Effector memory CD8-positive, alpha-beta T cell (primary cell): ENCODE measurements around the gene TCEA3.

ENCODE experiments used
- ATAC-seq: fragments of 150-1000 bp; cut with Tn5 transposase; replicated peaks from 2 replicates; pipeline ENCODE4 v1.10.0; 2021; ENCODE audit warnings: mild to moderate bottlenecking, moderate library complexity
- DNase-seq, 3 experiments: peaks; one replicate each; pipeline ENCODE4 v3.0.0; 2021
- H3K27ac Mint-ChIP-seq, 2 donors: one replicate each; pipeline ENCODE4 v1.8.0; 2022; ENCODE audit warnings: mild to moderate bottlenecking in 2 of 2, mixed read lengths in 2 of 2, moderate library complexity in 2 of 2
- H3K27me3 Mint-ChIP-seq, 2 donors: one replicate each; pipeline ENCODE4 v1.8.0; 2022; ENCODE audit warnings: mixed read lengths in 2 of 2
- H3K36me3 Mint-ChIP-seq: one replicate; pipeline ENCODE4 v1.8.0; 2022; ENCODE audit warnings: mild to moderate bottlenecking, moderate library complexity, mixed read lengths; ENCODE audit not compliant: insufficient read depth
- H3K4me1 Mint-ChIP-seq, 2 donors: one replicate each; pipeline ENCODE4 v1.8.0; 2022; ENCODE audit warnings: low read depth in 2 of 2, mixed read lengths in 2 of 2
- H3K4me3 Mint-ChIP-seq, 2 donors: one replicate each; pipeline ENCODE4 v1.8.0; 2022; ENCODE audit warnings: mild to moderate bottlenecking in 2 of 2, mixed read lengths in 2 of 2, moderate library complexity in 2 of 2
- H3K9me3 Mint-ChIP-seq, 2 donors: one replicate each; pipeline ENCODE4 v1.8.0; 2022; ENCODE audit warnings: mixed read lengths in 2 of 2

Gene TCEA3

DNA sequence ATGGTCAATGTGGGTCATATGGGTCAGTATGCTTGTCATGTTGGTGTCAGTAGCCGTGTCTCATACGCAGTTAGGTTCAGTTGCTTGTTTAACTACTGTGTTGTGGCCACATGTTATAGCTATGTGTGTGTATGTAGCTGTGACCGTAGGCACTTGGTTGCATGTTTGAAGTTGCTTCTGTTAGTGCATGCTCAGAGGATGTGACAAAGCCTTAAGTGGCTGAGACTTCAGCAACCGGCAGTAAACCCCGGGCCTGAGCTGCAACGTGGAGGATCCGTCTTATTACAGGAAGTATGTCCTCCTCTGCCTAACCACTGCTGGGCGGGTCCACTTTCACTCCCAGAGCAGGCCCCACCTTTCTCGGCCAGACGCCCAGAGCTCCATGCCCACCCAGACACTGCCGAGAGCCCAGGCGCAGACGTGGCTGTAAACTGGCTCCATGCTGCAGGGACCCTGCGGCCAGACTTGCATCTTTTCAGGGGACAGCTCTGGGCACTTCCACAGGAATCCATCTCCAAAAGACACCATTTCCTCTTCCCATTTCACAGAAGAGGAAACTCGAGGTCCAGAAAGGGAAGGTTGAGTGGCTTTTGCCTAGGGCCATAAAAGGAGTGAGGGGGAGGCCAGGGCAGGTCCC, 2.2 kb downstream of the TCEA3 start:
- peaks cover 3% of the 10 kb centered on the region for H3K36me3 Mint-ChIP-seq
- peaks cover 26 to 54% of the 10 kb centered on the region in 2 donors for H3K27me3 Mint-ChIP-seq
- no peaks in the 10 kb centered on the region for H3K9me3 Mint-ChIP-seq
- DNase-seq = no peak
- H3K4me3 Mint-ChIP-seq = peak overlapping the region; percentile 64 to 76
- peak; percentile 65 for ATAC-seq
- peaks cover 20 to 29% of the 10 kb centered on the region in 2 donors for H3K4me1 Mint-ChIP-seq
- H3K27ac Mint-ChIP-seq = peak overlapping the region; percentile 6 to 22

DNA sequence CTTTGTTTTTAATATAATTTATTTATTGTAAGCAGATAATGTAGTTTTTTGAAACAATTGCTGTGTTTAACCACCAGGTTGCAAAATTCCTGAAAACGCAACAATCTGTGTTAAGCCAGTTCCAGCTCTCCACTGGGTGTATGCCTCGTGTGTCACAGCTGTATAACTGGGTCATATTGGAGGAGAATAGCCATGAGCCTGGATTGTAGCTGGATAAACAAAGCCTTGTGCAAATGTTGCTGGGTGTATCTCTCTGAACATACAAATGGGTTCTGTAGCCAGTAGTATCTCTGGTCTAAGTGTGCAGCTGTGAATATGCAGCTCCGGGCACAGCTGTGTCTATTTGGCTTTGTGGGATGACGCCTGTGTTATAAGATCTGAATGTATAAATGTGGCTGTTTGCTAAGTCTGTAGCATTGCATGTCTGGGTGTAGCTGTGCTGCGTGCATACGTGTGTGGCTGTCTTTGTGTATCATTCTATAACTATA, 2.8 kb downstream of the TCEA3 start:
- peaks cover 3% of the 10 kb centered on the region for H3K36me3 Mint-ChIP-seq
- peak overlapping the region in 1 of 2 donors; percentile 6 for H3K27ac Mint-ChIP-seq
- ATAC-seq (no peak), DNase-seq (no peak)
- H3K4me3 Mint-ChIP-seq = no peak overlapping the region
- no peaks in the 10 kb centered on the region for H3K9me3 Mint-ChIP-seq
- peaks cover 26 to 51% of the 10 kb centered on the region in 2 donors for H3K27me3 Mint-ChIP-seq
- H3K4me1 Mint-ChIP-seq = peaks cover 20 to 29% of the 10 kb centered on the region in 2 donors

DNA sequence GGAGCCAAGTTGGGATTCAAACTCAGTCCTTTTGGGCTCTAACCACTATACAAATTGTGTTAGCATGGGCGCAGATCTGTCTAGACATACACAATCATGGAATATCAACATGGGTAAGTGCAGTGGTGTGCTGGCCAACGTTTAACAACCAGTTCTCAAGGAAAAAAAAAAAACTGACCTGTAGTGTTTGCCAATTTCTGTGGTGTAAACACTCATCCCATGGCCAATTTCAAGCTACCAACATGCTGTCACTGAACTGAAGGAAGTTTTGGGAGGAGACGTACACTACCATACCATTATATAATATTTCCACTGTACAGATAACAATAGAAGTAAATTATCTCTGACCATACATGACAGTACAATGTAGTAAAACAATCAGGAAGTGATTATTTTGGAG, 3.2 kb downstream of the TCEA3 start:
- Mint-ChIP-seq H3K4me3 (no peak overlapping the region), H3K9me3 (no peaks in the 10 kb centered on the region), H3K36me3 (peaks cover 3% of the 10 kb centered on the region), H3K27ac (no peak overlapping the region), H3K27me3 (peaks cover 22 to 46% of the 10 kb centered on the region in 2 donors), H3K4me1 (peaks cover 20 to 29% of the 10 kb centered on the region in 2 donors)
- no peak for ATAC-seq
- no peak for DNase-seq

DNA sequence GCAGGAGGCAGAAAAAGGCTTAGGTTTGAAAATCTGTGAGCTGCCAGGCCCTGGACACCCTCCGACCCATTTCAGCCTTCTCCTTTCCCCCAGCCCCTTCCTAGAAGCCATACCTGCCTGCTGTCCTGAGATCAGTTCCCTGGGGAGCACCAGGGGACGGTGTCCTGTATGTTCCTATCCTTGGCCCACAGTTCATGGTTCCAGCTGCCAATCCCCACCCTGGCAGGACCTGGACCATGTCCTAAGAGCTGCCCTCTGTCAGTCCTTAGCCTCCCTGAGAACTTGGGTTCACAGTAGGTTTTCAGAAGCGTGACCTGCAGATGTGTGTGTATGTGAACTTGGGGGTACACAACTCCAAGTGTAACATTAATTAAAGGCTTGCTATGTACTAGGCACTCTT, 3.8 kb downstream of the TCEA3 start:
- ATAC-seq (no peak), DNase-seq (no peak)
- peaks cover 16 to 41% of the 10 kb centered on the region in 2 donors for H3K27me3 Mint-ChIP-seq
- peaks cover 3% of the 10 kb centered on the region for H3K36me3 Mint-ChIP-seq
- H3K4me1 Mint-ChIP-seq = peaks cover 20 to 29% of the 10 kb centered on the region in 2 donors
- no peaks in the 10 kb centered on the region for H3K9me3 Mint-ChIP-seq
- H3K27ac Mint-ChIP-seq = no peak overlapping the region
- no peak overlapping the region for H3K4me3 Mint-ChIP-seq

DNA sequence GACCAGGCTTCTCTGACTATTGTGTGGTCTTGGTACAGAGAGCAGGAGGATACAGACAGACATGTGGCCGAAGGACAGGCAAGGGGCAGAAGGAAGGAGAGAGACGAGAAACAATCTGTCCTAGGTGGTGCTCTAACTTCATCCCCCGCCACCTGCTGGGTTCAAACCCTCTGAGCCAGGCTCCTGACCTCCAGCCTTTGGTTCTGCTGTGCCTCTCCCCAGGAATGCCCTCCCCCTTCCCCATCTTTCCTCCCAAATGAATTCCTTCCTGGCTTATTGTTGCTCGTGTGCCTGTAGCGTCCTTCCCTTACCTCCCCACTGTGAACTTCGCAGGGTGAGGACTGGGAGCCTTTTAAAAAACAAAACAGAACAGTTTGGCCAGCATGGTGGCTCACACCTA, 5.4 kb downstream of the TCEA3 start:
- no peak for ATAC-seq
- DNase-seq = no peak
- peaks cover 18 to 23% of the 10 kb centered on the region in 2 donors for H3K4me1 Mint-ChIP-seq
- H3K36me3 Mint-ChIP-seq = peaks cover 3% of the 10 kb centered on the region
- peaks cover 9 to 25% of the 10 kb centered on the region in 2 donors for H3K27me3 Mint-ChIP-seq
- H3K27ac Mint-ChIP-seq = no peak overlapping the region
- H3K9me3 Mint-ChIP-seq = no peaks in the 10 kb centered on the region
- no peak overlapping the region for H3K4me3 Mint-ChIP-seq

DNA sequence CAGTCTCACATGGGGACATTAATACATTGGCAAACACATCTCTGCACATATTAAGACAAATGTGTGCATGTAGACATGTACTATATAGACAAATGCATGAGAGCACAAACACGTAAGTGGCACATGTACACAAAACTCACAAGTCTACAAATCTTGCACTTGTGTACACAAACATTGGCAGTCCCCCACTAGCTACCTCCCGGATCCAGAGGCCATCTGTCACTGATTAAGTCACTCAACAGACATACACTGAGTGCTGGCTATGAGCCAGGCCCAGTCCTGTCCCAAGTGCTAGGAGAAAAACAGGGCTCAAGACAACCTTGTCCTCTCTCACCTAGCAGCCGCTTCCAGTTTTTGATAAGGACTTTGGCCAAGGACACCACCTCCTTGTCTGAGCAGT, 7.0 kb downstream of the TCEA3 start:
- no peaks in the 10 kb centered on the region for H3K9me3 Mint-ChIP-seq
- H3K27ac Mint-ChIP-seq = no peak overlapping the region
- no peaks in the 10 kb centered on the region for H3K36me3 Mint-ChIP-seq
- peaks cover 5 to 10% of the 10 kb centered on the region in 2 donors for H3K27me3 Mint-ChIP-seq
- no peak for DNase-seq
- peaks cover 8% of the 10 kb centered on the region in 2 donors for H3K4me1 Mint-ChIP-seq
- no peak for ATAC-seq
- no peak overlapping the region for H3K4me3 Mint-ChIP-seq

DNA sequence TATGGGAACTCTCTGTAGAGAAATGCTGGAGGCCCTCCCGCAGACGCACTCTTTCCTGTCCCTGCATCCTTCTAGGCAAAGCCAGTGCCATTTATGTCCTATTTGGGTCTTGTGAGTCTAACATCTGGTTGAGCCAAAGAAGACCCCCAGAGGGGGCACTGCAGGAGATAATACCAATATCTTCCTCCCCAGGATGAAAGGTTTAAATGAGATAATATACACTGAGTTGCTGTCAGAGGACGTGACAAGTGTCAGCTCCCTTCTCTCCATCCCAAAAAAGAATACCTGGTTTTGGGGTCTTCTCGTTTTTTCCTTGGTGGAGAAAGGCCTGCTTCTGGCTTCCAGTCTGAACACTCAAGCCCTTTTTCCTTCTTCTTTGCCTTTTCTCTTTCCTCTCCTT, 7.6 kb downstream of the TCEA3 start:
- Mint-ChIP-seq H3K4me3 (no peak overlapping the region), H3K9me3 (no peaks in the 10 kb centered on the region), H3K4me1 (peaks cover 2% of the 10 kb centered on the region in 2 donors), H3K36me3 (no peaks in the 10 kb centered on the region), H3K27ac (no peak overlapping the region), H3K27me3 (peaks cover 5 to 10% of the 10 kb centered on the region in 2 donors)
- DNase-seq (no peak), ATAC-seq (no peak)

DNA sequence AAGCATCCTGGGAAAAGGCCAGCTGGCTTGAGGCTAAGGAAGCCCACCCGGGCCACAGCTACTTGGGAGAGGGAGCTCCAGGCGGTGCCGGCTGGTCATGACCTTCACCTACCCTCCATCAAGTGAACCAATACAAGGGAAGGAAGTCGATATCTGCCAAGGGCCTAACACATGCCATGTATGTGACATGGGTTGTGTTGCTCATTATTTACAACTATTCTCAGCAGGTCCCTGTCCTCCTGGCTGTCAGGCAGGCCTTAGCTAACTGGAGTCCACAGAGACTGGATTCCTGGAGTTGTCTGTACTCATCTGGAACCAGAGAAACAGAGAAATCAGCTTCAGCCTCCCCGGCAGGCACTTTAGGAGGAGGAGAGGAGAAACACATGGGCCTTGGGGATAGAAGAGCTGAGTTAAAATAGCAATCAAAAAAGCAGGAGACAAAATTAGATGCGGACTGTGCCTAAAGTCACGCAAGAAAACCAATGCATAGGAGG, 15.7 kb downstream of the TCEA3 start:
- Mint-ChIP-seq H3K9me3 (no peaks in the 10 kb centered on the region), H3K27ac (no peak overlapping the region), H3K27me3 (no peaks in the 10 kb centered on the region), H3K4me1 (peaks cover 4% of the 10 kb centered on the region in 2 donors), H3K4me3 (no peak overlapping the region), H3K36me3 (no peaks in the 10 kb centered on the region)
- DNase-seq (no peak), ATAC-seq (no peak)

DNA sequence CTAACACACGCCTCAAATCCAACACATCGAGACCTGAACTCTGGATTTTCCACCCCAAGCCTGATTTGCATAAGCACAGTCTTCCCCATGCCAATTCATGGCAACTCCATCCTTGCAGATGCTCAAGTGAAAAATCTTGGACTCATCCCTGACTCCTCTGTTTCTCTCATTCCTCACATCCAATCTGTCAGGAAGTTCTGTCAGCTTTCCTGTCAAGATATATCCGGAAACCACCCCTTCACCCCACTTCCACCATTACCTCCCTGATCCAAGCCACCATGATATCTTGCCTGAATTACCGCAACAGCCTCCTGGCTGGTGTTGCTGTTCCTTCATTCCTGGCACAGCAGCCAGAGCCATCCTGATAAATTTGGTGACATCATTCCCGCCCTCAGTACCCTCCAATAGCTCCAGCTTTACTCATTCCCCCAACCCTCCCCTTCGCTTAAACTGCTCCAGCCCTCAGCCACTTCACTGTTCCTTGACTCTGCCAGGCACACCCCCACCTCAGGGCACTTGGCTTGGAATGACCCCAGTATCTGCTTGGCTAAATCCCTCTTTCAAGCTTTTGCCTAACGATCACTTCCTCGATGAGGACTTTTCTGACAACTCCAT, 17.4 kb downstream of the TCEA3 start:
- no peak for DNase-seq
- H3K27ac Mint-ChIP-seq = no peak overlapping the region
- H3K4me1 Mint-ChIP-seq = peaks cover 4% of the 10 kb centered on the region in 2 donors
- no peak overlapping the region for H3K4me3 Mint-ChIP-seq
- no peaks in the 10 kb centered on the region for H3K36me3 Mint-ChIP-seq
- ATAC-seq = no peak
- H3K9me3 Mint-ChIP-seq = no peaks in the 10 kb centered on the region
- H3K27me3 Mint-ChIP-seq = no peaks in the 10 kb centered on the region

DNA sequence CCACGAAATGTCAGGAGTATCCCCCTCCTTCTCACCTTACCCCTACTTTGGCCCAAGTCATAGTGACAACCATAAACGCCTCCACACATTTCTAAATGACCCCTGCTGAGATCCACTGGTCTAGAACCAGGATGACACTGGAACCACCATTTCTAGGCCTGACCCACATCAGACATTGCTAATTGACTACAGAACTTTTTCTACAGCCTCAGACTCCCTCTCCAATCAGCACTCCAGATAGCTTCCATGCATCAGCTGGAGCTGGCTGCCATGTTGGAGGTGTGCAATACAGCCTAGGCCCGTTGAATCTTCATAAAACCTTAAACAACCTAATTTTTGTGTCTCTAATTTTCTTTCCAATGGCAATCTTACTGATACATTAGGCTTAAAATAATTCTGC, 18.6 kb downstream of the TCEA3 start:
- H3K9me3 Mint-ChIP-seq = no peaks in the 10 kb centered on the region

DNA sequence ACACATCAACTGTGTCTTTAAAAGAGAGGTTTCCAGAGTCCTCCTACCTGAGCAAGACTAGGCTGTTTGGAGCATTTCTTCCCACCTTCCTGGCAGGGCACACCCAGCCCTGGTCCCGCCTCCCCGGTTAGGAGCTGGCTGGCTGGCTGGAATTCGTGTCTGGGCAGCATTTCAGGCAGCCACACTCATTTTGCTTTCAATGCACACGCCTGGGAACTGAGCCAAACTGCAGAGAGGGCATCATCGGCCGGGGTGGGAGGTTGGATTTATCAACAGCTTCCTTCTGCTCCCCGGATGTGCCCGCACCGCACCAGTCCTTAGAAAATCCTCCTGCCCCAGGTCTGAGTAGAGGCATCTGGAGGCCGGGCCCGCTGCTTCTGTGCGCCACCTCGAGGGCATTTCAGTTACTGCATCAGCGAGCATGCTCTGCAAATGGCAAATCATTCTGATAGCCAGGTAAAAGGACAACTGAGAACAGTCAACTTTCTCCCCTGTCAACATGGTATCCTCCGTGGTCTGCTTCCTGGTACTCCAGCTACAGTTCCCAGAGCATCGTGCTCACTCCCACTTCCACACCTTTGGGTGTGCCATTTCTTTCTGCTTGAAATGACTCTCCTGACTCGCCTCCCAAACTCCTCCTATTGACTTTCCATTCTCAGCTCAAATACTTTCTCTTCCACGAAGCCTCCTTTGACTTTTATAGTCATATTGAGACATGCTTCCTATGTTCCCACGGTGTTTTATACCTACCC, 20.6 kb downstream of the TCEA3 start:
- peak; percentile 96 for ATAC-seq
- peaks cover 4% of the 10 kb centered on the region in 2 donors for H3K4me1 Mint-ChIP-seq
- H3K27me3 Mint-ChIP-seq = no peaks in the 10 kb centered on the region
- no peak overlapping the region for H3K27ac Mint-ChIP-seq
- H3K4me3 Mint-ChIP-seq = no peak overlapping the region
- H3K36me3 Mint-ChIP-seq = no peaks in the 10 kb centered on the region
- peak; percentile 81 to 84 (median 81) for DNase-seq
- no peaks in the 10 kb centered on the region for H3K9me3 Mint-ChIP-seq

More for the DNA sequence above, 18.6 kb downstream of the TCEA3 start:
- Mint-ChIP-seq H3K27ac (no peak overlapping the region), H3K36me3 (no peaks in the 10 kb centered on the region), H3K4me3 (no peak overlapping the region), H3K4me1 (peaks cover 4% of the 10 kb centered on the region in 2 donors), H3K27me3 (no peaks in the 10 kb centered on the region)
- DNase-seq (no peak), ATAC-seq (no peak)

DNA sequence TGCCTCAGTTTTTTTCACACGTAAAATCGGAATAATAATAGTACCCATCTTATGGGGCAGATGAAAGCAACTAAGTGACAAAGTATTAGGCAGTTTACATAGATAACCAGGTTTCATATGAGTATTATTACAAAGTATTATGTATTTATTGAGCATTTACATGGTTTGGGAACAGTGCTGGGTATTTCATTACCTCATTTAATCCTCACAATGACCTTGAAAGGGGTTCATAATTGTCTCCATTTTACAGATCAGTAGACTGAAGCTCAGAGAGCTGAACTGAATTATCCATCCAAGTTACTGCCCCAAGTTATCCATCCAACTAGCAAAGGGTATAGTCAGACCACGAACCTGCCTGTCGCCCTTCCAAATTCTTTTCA, 21.2 kb downstream of the TCEA3 start:
- Mint-ChIP-seq H3K36me3 (no peaks in the 10 kb centered on the region), H3K27me3 (no peaks in the 10 kb centered on the region), H3K4me1 (peaks cover 4% of the 10 kb centered on the region in 2 donors), H3K9me3 (no peaks in the 10 kb centered on the region), H3K27ac (no peak overlapping the region), H3K4me3 (no peak overlapping the region)
- DNase-seq (no peak), ATAC-seq (no peak)

DNA sequence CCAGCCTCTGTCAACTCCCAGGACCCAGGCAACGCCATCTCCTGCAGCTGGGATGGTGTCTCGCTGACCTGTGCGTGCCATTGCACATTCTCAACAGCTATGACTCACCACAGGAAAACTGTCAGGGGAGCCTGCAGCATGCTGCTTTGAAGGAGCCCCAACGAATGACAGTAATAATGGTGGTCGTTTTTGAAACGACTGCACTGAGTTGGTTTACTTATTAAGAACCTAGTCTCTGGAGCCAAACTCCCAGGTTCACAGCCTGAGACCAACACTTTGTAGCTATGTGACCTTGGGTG, 21.6 kb downstream of the TCEA3 start:
- ATAC-seq = no peak

More for the DNA sequence above, 21.6 kb downstream of the TCEA3 start:
- Mint-ChIP-seq H3K36me3 (no peaks in the 10 kb centered on the region), H3K27me3 (no peaks in the 10 kb centered on the region), H3K4me3 (no peak overlapping the region), H3K9me3 (no peaks in the 10 kb centered on the region), H3K27ac (no peak overlapping the region), H3K4me1 (peaks cover 4% of the 10 kb centered on the region in 2 donors)
- DNase-seq = no peak
